Measurements from ENCODE around the gene DHRS7B.

DNA sequence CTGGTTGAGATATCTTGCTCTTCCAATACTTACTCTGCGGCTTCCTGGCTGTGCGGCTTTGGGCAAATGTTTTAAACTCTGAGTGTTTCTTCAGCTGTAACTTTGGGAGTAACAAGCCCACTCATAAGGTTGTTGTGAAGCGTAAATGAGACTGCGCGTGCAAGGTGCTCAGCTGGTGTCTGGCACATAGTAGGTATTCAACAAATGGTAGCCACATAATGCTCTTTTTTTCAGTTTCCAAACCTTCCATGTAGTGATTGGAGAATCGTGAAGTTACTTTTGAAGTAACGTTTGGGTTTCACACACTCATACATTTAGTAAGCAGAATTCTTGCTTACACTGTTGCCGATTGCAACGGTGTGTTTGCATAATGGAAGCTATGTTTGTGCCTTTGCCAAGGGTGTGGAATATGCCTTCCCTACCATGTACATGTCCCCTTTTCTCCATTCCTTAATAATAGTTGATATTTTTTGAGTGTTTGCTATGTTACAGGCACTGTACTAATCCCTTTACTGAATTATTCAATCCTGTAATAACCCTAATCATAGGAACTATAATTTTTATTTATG lies 829 bp downstream of the DHRS7B start:
- TF ChIP-seq EZH2 (IDR thresholded peaks at IDR 0.05; ENCODE audit: borderline replicate concordance, low read depth, low read length, poor library complexity, severe bottlenecking) (no peak), CTCF (conservative IDR thresholded peaks at IDR 0.05; ENCODE audit: low read depth, low read length) (no peak)

All from A673 (cell line).